ENCODE data around the gene CACNA1S. TPM values are rescaled to one million over a fixed set of nuclear protein-coding genes. Genes with fewer than 3 reads are reported as not detected.
A peak's percentile ranks its signal among the peaks of the same experiment; 100 is the strongest.

Gene CACNA1S
- total and polyA plus RNA-seq, 2 of the 13 experiments (the other 11 are each of a cell fraction or from before 2014, with no cell fraction given), result not detected

DNA sequence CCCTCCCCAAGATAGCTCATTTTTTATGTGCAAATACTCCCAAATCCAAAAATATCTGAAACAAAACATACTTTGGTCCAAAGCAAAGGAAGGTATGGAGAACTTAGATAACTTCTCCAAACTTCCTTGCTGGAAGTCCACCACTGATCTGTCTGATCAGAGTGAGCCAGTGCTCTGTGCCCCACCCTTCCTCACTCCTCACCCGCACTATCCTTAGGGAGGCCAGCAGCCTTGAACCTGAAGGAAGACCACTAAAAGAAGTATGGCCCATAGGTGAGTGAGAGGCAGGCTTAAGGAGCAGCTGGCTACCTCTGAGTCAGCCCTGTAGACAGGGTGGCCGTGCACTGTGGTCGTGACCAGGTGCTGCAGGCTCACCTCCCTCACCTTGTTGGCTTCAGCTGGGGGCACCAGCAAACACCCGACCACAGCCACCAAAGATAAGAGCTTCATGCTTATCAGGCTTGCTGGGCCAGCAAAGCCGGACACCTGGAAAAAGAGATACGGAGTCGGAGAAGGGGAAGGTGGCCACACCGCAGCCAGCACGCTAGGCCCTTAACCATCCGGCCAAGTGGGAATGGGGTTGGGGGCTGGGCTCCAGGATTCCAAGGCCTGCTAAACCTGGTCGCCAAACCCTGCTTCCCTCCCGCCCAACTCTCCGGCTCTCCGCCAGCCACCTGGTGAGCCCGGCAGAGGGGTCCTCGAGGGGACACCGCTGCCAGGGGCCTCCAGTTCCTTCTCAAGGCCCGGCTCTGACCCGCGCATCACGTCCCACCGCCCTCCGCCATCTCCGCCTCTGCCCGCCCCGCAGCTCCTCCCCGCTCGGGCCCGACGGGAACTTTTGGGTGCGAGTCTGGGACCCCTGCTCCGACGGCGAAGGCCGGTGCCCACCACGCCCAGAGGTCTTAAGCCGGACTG, 41.5 kb upstream of the CACNA1S start (continued):
- TF ChIP-seq, protein P1, sequence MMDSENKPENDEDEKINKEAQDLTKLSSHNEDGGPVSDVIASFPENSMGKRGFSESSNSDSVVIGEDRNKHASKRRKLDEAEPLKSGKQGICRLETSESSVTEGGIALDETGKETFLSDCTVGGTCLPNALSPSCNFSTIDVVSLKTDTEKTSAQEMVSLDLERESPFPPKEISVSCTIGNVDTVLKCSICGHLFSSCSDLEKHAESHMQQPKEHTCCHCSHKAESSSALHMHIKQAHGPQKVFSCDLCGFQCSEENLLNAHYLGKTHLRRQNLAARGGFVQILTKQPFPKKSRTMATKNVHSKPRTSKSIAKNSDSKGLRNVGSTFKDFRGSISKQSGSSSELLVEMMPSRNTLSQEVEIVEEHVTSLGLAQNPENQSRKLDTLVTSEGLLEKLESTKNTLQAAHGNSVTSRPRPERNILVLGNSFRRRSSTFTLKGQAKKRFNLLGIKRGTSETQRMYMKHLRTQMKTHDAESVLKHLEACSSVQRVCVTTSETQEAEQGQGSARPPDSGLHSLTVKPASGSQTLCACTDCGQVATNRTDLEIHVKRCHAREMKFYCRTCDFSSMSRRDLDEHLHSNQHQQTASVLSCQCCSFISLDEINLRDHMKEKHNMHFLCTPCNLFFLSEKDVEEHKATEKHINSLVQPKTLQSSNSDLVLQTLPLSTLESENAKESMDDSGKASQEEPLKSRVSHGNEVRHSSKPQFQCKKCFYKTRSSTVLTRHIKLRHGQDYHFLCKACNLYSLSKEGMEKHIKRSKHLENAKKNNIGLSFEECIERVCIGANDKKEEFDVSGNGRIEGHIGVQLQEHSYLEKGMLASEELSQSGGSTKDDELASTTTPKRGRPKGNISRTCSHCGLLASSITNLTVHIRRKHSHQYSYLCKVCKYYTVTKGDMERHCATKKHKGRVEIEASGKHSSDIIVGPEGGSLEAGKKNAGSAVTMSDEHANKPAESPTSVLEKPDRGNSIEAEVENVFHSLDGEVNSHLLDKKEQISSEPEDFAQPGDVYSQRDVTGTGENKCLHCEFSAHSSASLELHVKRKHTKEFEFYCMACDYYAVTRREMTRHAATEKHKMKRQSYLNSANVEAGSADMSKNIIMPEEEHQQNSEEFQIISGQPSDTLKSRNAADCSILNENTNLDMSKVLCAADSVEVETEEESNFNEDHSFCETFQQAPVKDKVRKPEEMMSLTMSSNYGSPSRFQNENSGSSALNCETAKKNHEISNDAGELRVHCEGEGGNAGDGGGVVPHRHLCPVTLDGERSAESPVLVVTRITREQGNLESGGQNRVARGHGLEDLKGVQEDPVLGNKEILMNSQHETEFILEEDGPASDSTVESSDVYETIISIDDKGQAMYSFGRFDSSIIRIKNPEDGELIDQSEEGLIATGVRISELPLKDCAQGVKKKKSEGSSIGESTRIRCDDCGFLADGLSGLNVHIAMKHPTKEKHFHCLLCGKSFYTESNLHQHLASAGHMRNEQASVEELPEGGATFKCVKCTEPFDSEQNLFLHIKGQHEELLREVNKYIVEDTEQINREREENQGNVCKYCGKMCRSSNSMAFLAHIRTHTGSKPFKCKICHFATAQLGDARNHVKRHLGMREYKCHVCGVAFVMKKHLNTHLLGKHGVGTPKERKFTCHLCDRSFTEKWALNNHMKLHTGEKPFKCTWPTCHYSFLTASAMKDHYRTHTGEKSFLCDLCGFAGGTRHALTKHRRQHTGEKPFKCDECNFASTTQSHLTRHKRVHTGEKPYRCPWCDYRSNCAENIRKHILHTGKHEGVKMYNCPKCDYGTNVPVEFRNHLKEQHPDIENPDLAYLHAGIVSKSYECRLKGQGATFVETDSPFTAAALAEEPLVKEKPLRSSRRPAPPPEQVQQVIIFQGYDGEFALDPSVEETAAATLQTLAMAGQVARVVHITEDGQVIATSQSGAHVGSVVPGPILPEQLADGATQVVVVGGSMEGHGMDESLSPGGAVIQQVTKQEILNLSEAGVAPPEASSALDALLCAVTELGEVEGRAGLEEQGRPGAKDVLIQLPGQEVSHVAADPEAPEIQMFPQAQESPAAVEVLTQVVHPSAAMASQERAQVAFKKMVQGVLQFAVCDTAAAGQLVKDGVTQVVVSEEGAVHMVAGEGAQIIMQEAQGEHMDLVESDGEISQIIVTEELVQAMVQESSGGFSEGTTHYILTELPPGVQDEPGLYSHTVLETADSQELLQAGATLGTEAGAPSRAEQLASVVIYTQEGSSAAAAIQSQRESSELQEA (CRISPR knock-in tag; IDR thresholded peaks at IDR 0.05; ENCODE audit: not compliant biosample characterization), result peak; percentile 54
- TF ChIP-seq ZNF605 (CRISPR knock-in tag; IDR thresholded peaks at IDR 0.05), result no peak
- peak; percentile 49; the same call in 1 of the 2 replicates for TF ChIP-seq ZNF256 (CRISPR knock-in tag; conservative IDR thresholded peaks at IDR 0.05)
- TF ChIP-seq ZNF772 (CRISPR knock-in tag; IDR thresholded peaks at IDR 0.05), result peak; percentile 48; the same call in 1 of the 2 replicates
- TF ChIP-seq ZNF496 (CRISPR knock-in tag; IDR thresholded peaks at IDR 0.05; ENCODE audit: insufficient replicate concordance), result no peak
